22Rv1 (cell line): ENCODE measurements around the gene RHBDF1.

Experiments
- ZFX ChIP-seq: fragments of 450-650 bp; IDR thresholded peaks from 2 replicates; pipeline ENCODE4 v1.6.1; 2017; ENCODE audit warnings: antibody characterized with exemption, borderline replicate concordance
- TF ChIP-seq, protein P1 (sequence below): fragments of 450-650 bp; IDR thresholded peaks from 2 replicates; pipeline ENCODE4 v1.5.1; 2017; ENCODE audit warnings: mild to moderate bottlenecking

GRCh38 chr16:35678-36305 lies 36.6 kb downstream of the RHBDF1 start:
- TF ChIP-seq, protein P1, sequence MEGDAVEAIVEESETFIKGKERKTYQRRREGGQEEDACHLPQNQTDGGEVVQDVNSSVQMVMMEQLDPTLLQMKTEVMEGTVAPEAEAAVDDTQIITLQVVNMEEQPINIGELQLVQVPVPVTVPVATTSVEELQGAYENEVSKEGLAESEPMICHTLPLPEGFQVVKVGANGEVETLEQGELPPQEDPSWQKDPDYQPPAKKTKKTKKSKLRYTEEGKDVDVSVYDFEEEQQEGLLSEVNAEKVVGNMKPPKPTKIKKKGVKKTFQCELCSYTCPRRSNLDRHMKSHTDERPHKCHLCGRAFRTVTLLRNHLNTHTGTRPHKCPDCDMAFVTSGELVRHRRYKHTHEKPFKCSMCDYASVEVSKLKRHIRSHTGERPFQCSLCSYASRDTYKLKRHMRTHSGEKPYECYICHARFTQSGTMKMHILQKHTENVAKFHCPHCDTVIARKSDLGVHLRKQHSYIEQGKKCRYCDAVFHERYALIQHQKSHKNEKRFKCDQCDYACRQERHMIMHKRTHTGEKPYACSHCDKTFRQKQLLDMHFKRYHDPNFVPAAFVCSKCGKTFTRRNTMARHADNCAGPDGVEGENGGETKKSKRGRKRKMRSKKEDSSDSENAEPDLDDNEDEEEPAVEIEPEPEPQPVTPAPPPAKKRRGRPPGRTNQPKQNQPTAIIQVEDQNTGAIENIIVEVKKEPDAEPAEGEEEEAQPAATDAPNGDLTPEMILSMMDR = no peak
- TF ChIP-seq ZFX = no peak
